ENCODE results near the gene ATR.
"Not testable (repeated sequence)": the region's sequence is repeated elsewhere in the genome, so short reads cannot be mapped to it uniquely, and the experiment has no call there.

Gene ATR

GRCh38 chr3:142578329-142579223 lies at the start of gene ATR:
Gene ATR, minus strand, starts transcription at chr3:142578733. Its CDS starts 29 bp downstream, at chr3:142578704.
- H3K4me3 Mint-ChIP-seq: peak within 1 kb of the TSS; percentile 96 to 100
- H3K27ac Mint-ChIP-seq: peak within 1 kb of the TSS; percentile 96 to 99
- peaks cover 49% of the 10 kb centered on the region for H3K4me1 Mint-ChIP-seq
- H3K27me3 Mint-ChIP-seq: no peaks in the 10 kb centered on the region
- H3K9me3 Mint-ChIP-seq: no peaks in the 10 kb centered on the region
- ATAC-seq (peak; percentile 96), DNase-seq (peak; percentile 94 to 97)

- Mint-ChIP-seq H3K27ac (no peak overlapping the region), H3K4me1 (no peaks in the 10 kb centered on the region), H3K27me3 (no peaks in the 10 kb centered on the region), H3K9me3 (no peaks in the 10 kb centered on the region), H3K4me3 (no peak overlapping the region)
- ATAC-seq: no peak
- no peak for DNase-seq
Measured at GRCh38 chr3:142626971-142627370, 48.4 kb upstream of the ATR start.

DNA sequence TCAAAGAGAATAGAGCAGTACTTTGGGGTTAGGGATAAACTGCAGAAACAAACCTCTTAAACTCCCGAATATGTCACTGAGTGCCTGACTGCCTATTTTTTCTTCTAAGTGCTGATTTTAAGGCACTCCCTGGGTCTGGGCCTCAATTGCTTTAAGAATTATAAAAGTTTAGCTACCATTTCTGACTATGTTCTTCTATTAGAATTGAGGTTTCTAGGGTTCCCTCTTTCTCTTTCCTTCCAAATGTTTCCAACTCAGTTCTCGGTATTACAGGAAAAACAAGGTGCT lies 46.6 kb upstream of the ATR start:
- Mint-ChIP-seq H3K4me1 (no peaks in the 10 kb centered on the region), H3K9me3 (no peaks in the 10 kb centered on the region), H3K4me3 (no peak overlapping the region), H3K27me3 (no peaks in the 10 kb centered on the region), H3K27ac (peak overlapping the region in 1 of 2 donors; percentile 73)
- ATAC-seq (no peak), DNase-seq (no peak)

DNA sequence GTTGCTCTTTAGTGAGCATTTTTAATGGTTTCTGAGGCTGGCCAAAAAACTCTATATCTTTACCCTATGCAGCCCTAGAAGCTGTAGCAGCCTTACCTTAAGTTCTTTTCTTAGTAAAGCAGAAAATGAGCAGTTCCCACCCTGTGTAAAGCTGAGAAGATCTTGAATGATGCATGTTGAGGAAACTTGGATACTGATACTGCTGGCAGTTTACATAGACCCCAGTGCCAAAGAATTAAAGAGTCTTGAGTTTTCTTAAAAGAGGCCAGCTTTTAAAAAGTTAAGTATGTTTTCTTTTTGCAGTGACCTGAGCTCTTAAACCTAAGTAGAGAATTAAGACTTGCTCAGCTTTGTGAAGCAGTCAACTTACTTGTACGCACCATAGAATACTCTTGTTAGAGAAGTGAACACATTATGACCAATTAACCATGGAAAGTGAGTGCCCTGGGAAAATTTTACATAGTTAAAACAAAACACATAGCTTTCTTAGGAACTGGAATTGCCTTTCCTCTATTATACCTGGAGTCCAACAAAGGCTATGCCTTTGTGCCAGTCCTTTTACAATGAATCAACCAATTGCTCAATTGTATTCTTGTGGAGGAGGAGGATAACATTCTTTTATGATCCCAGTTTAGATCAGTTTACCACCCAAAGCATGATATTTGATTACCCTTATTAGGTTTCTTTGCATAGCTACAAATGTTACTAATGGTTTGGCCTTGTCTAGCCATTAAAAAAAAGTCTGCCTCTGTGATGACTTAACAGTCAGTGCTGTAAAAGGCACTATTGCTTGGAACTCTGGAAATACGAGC lies 46.0 kb upstream of the ATR start:
- no peak for DNase-seq
- no peaks in the 10 kb centered on the region for H3K4me1 Mint-ChIP-seq
- no peaks in the 10 kb centered on the region for H3K9me3 Mint-ChIP-seq
- no peak overlapping the region for H3K27ac Mint-ChIP-seq
- H3K4me3 Mint-ChIP-seq: no peak overlapping the region
- H3K27me3 Mint-ChIP-seq: no peaks in the 10 kb centered on the region
- no peak for ATAC-seq

GRCh38 chr3:142623194-142623593 lies 44.7 kb upstream of the ATR start:
- Mint-ChIP-seq H3K27me3 (no peaks in the 10 kb centered on the region), H3K4me3 (no peak overlapping the region), H3K4me1 (no peaks in the 10 kb centered on the region), H3K9me3 (no peaks in the 10 kb centered on the region), H3K27ac (no peak overlapping the region)
- DNase-seq (no peak), ATAC-seq (no peak)

DNA sequence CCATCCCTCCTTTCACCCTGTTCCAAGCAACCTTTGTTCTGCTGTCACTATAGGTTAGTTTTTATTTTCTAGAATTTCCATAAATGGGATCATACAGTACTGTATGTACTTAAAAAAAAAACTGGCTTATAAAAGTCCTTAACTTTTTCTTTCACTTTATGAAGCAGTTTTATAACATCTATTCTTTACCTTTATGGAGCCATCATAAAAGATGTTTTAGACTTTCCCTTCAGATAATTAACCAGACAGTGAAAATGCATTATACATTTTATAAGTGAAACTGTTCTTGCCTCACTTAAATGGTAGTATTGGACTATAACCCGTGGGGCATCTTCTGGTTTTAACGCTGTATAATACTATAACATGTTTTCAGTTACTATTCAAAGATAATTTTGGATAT lies 43.9 kb upstream of the ATR start:
- no peak overlapping the region for H3K27ac Mint-ChIP-seq
- H3K4me3 Mint-ChIP-seq: no peak overlapping the region
- H3K4me1 Mint-ChIP-seq: no peaks in the 10 kb centered on the region
- no peaks in the 10 kb centered on the region for H3K27me3 Mint-ChIP-seq
- ATAC-seq (no peak), DNase-seq (no peak)
- H3K9me3 Mint-ChIP-seq: no peaks in the 10 kb centered on the region

GRCh38 chr3:142618917-142619461 lies 40.5 kb upstream of the ATR start:
- ATAC-seq (no peak), DNase-seq (no peak)
- no peaks in the 10 kb centered on the region for H3K9me3 Mint-ChIP-seq
- no peak overlapping the region for H3K27ac Mint-ChIP-seq
- H3K4me3 Mint-ChIP-seq: no peak overlapping the region
- H3K27me3 Mint-ChIP-seq: no peaks in the 10 kb centered on the region
- no peaks in the 10 kb centered on the region for H3K4me1 Mint-ChIP-seq

DNA sequence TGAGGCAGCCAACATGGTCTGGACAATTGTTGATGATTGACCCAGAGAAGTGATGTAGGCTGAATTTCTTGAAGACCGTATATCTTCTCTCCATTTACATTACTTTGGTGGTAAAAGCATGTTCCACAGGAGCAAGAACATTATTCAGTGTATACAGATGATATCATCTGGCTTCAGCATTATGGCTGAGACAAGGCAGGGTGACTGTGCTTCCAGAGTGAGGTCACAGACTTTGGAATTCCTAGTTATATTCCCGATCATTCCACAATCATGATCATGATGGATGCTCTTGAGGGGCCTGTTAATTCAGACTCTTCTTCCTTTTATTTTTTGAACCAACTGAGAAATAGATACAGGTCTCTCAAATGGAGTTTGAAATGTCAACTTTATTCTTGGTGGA lies 36.6 kb upstream of the ATR start:
- Mint-ChIP-seq H3K4me3 (no peak overlapping the region), H3K4me1 (no peaks in the 10 kb centered on the region), H3K27ac (no peak overlapping the region), H3K27me3 (no peaks in the 10 kb centered on the region), H3K9me3 (no peaks in the 10 kb centered on the region)
- ATAC-seq: no peak
- no peak for DNase-seq

DNA sequence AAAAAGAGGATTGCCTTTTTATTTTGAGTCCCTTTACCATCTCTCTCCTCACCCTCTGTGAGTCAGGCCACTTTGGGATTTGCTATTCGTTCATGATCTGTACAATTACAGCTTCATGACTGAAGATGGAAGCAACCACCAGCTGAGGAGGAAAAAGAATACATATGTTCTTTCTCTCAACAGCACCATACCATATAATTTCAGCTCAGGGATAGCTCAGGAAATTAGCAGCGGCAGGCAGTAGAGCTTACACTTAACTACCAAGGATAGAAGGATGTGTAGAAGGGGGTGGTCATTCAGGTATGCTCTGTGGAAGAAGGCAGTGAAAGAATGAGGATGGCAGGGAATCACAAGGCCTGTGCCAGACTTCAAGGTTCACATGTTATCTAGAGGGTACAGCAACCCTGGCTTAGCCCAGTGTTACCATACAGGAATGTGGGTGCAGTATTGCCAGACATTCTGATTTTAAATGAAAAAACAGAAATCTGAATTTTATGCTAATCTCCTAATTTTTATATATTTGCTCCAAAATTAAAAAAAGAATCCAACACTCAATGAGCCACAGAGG lies 35.6 kb upstream of the ATR start:
- H3K27ac Mint-ChIP-seq: no peak overlapping the region
- ATAC-seq (no peak), DNase-seq (no peak)
- H3K27me3 Mint-ChIP-seq: no peaks in the 10 kb centered on the region
- no peaks in the 10 kb centered on the region for H3K9me3 Mint-ChIP-seq
- H3K4me1 Mint-ChIP-seq: no peaks in the 10 kb centered on the region
- H3K4me3 Mint-ChIP-seq: no peak overlapping the region

DNA sequence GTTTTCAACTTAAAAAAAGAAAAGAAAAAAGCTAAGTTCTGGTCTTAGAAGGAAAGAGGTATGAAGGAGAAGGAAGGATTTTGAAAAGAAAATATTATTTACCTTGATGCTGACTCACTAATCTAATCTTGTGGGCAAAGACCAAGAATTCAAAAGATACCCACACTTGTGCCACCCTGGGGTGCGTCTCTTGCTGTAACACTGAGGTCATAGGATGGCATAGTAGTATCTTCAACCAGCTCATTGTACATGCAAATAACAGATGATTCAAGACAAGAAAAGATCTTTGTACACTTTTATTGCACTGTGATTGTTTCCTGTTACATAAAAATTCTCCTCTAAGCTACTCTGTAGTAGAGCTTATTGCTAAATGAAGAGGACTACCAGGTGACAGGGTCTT lies 35.0 kb upstream of the ATR start:
- Mint-ChIP-seq H3K27ac (no peak overlapping the region), H3K9me3 (no peaks in the 10 kb centered on the region)
- no peak for ATAC-seq

GRCh38 chr3:142611206-142611605 lies 32.7 kb upstream of the ATR start:
- Mint-ChIP-seq H3K4me1 (no peaks in the 10 kb centered on the region), H3K4me3 (no peak overlapping the region), H3K9me3 (no peaks in the 10 kb centered on the region), H3K27me3 (no peaks in the 10 kb centered on the region), H3K27ac (no peak overlapping the region)
- ATAC-seq (no peak), DNase-seq (no peak)

More for the DNA sequence above, 35.0 kb upstream of the ATR start:
- Mint-ChIP-seq H3K27me3 (no peaks in the 10 kb centered on the region), H3K4me1 (no peaks in the 10 kb centered on the region), H3K4me3 (no peak overlapping the region)
- DNase-seq: no peak

GRCh38 chr3:142609136-142609535 lies 30.6 kb upstream of the ATR start:
- Mint-ChIP-seq H3K4me3 (no peak overlapping the region), H3K27me3 (no peaks in the 10 kb centered on the region), H3K27ac (no peak overlapping the region), H3K9me3 (no peaks in the 10 kb centered on the region), H3K4me1 (no peaks in the 10 kb centered on the region)
- DNase-seq (no peak), ATAC-seq (peak; percentile 42)

DNA sequence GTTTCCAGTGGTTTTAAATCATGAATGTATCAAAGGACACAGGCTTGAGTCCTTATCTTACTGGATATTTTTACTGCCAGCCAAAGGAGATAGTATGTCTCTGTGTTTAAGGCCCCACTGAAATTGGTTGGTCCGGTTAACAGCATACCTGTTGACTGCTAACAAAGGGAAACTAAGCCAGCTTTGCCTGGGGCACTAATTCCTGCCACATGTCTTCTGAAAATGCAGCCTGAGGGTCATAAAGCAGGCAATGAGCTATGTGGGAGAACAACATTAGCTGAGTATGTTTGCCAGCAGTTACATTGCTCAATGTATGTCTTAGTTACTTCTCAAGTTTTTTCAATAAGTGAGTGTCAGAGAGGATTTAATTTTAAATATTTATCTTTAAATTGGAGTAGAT lies 30.1 kb upstream of the ATR start:
- no peaks in the 10 kb centered on the region for H3K9me3 Mint-ChIP-seq
- H3K27ac Mint-ChIP-seq: no peak overlapping the region
- ATAC-seq (no peak), DNase-seq (no peak)
- H3K4me3 Mint-ChIP-seq: no peak overlapping the region
- no peaks in the 10 kb centered on the region for H3K4me1 Mint-ChIP-seq
- no peaks in the 10 kb centered on the region for H3K27me3 Mint-ChIP-seq

GRCh38 chr3:142604940-142605339 lies 26.4 kb upstream of the ATR start:
- no peak overlapping the region for H3K27ac Mint-ChIP-seq
- H3K4me3 Mint-ChIP-seq: no peak overlapping the region
- no peaks in the 10 kb centered on the region for H3K27me3 Mint-ChIP-seq
- H3K9me3 Mint-ChIP-seq: no peaks in the 10 kb centered on the region
- ATAC-seq (no peak), DNase-seq (no peak)
- H3K4me1 Mint-ChIP-seq: no peaks in the 10 kb centered on the region

GRCh38 chr3:142603386-142603705 lies 24.8 kb upstream of the ATR start:
- ATAC-seq, H3K9me3 Mint-ChIP-seq, H3K27me3 Mint-ChIP-seq, H3K4me1 Mint-ChIP-seq, DNase-seq, H3K4me3 Mint-ChIP-seq, H3K27ac Mint-ChIP-seq: not testable (repeated sequence)
